Fibroblast of skin of abdomen (primary cell): ENCODE data around the gene GLP1R. TPM values are rescaled to one million over a fixed set of nuclear protein-coding genes. Genes with fewer than 3 reads are reported as not detected.

Source experiments
- DNase-seq: peaks from one replicate; pipeline ENCODE4 v3.0.0-alpha.2; 2013
- polyA plus RNA-seq, 2 experiments: library from polyadenylated mRNA; unstranded; fragments of 120-200 nt; gene quantifications; one replicate each; pipeline ENCODE4 v1.2.1, GENCODE V29; 2013; ENCODE audit not compliant: insufficient read length in 2 of 2

Gene GLP1R
- polyA plus RNA-seq (2013, experiment 1 of 2; ENCODE audit: insufficient read length): not detected
- not detected for polyA plus RNA-seq (2013, experiment 2 of 2; ENCODE audit: insufficient read length)

GRCh38 chr6:39048481-39049399 lies at the start of gene GLP1R:
Gene GLP1R, plus strand, starts transcription at chr6:39048781. Its CDS starts 60 bp downstream, at chr6:39048841.
- no peak for DNase-seq

DNA sequence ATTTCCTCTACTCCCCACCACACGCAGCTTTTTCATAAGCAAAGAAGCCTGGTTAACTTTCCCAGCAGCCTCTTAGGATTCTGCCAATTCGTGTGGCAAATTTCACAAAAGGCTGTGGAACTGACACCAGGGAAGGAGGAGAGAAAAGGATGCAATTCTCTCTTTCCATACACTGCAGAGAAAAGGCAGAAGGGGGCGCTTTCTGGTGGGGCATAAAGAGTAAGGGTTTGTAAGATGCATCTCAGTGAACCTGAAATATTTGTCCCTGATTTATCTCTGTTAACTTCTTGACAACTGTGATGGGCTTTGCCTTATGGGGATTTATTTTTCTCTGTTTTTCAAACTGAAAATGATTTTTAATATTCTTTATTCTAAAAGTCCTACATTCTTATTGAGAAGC lies 45.5 kb upstream of the GLP1R start:
- DNase-seq: no peak

- no peak for DNase-seq
Observed at GRCh38 chr6:39003492-39003891, 45.1 kb upstream of the GLP1R start.

- no peak for DNase-seq
Observed at GRCh38 chr6:39004801-39005200, 43.8 kb upstream of the GLP1R start.

- DNase-seq: no peak
Observed at GRCh38 chr6:39005774-39006173, 42.8 kb upstream of the GLP1R start.

GRCh38 chr6:39007575-39007974 lies 41.0 kb upstream of the GLP1R start:
- no peak for DNase-seq

DNA sequence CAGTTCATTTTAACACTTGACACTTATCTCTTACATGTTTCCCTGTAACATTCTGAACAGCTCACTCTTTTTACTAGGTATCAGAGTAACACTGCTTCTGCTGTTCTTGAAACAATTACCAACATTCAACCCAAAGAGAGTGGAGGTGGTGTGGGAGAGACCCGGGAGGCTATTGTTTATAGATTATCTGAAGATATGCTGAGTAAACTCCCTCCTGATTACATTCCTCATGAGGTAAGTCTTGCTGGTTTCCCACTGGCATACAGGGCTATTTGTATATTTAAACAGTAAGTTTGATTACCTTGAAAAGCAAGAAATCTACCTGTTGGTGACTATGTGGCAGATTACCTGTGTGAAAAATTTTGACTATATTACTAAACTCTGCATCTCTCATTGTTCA lies 39.8 kb upstream of the GLP1R start:
- DNase-seq: no peak

GRCh38 chr6:39009476-39009875 lies 39.1 kb upstream of the GLP1R start:
- DNase-seq: no peak

DNA sequence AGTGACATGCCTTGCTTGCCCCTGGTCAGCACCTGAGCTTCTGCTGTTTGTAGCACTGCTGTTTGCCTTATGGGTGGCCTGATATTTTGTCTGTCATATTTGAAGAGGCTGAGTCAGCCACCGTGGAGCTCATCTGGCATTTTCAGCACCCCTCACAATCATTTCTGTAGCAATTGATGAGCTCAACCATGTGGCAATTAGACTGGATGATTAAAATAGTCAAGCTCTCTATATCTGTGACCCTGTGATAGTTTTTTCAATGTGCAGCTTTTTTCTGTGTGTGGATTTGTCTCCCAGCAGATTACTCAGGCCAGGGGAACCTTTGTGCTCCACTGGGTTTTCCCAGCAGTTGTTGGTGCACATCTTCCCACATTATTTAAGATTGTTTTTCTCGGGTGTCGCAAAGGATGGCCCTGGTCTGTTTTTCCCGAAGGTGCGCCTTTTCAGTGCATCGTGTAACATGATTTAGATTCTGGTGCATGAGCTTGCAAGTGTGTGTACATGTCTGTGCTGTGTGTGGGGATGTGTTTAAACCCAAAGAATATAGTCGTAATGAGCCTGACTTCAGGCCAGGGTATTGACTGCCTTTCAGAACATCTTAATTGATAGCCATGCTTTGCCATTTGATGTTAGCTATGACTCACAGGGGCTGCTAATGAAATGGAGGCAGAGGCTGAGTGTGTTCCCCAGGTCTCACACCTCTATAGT lies 31.6 kb upstream of the GLP1R start:
- no peak for DNase-seq

- DNase-seq: no peak
Observed at GRCh38 chr6:39017547-39017880, 31.1 kb upstream of the GLP1R start.

GRCh38 chr6:39018103-39018502 lies 30.5 kb upstream of the GLP1R start:
- no peak for DNase-seq

- DNase-seq: no peak
Observed at GRCh38 chr6:39020136-39020535, 28.4 kb upstream of the GLP1R start.

- no peak for DNase-seq
Observed at GRCh38 chr6:39021041-39021440, 27.5 kb upstream of the GLP1R start.

DNA sequence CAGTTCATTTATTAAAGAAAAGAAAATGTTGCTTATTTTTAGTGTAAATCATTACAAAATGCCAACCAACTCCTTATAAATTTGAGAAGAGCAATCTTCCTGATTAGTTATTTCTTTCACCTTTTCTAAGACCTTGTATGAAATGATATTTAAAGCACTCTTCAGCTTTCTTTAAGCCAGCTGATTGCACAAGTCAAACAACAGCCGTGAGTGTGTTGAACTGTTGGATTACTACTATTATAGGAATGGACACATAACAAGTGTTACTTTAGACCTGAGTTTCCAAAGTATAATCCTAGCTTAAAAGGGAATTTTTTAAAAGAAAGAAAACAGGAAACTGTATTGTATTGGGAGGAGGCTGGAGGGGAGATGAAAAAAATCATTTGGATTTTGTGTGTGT lies 26.8 kb upstream of the GLP1R start:
- DNase-seq: no peak

GRCh38 chr6:39026175-39026574 lies 22.4 kb upstream of the GLP1R start:
- DNase-seq: no peak

DNA sequence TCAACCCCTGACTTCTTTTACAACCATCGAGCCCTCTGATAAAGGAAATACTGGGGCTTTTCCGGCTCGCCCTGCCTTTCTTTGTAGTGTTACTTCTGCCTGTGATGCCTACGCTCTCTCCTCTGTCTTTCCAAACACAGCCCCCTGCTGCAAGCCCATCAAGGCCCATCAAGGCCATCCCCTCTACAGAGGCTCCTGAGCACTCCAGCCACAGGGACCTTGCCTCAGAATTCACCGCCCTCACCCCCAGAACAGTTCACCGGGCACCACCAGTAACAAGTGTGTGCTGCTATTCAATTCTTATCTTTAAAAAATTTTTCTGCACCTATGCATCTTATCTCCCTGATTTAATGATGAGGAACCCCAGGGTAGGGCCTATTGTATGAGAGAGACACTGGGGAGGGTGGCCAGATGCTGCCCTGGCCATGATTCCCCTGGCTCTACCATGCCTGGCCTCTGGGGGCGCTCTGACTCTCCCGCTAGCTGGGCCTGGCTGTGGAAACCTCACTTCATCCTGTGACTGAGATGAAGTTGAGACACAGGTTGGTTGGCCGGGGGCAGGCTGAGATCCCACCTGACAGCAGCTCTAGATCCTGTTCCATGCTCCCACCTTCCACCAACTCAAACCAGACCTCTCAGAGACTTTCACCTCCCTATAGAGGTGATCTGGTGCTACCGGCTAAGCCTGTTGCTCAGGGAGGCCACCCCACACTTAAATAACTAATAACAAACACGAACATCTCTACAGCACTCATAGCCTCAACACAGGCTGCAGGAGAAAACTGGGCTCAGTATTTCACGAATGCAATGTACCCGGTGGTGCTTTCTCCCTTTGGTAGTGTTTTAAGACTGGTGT lies 19.2 kb upstream of the GLP1R start:
- DNase-seq: no peak

DNA sequence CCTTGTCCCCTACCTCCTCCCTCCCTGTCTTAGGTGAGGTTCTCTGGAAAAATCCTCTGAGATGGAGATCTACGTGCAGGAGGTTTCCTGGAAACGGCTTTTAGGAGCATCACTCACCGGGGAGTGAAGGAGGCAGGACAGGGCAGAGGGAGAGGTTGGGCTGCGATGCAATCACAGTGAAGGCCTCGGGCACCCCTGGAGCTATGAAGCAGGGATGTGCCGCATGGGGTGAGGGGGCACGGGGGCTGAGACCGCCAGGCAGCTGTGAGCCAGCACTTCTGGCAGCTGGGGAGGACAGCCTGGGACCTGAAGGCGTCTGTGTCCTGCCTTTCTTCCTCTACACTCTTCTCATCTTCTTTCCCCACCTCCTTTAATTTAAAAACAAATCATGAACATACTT lies 12.9 kb upstream of the GLP1R start:
- no peak for DNase-seq

DNA sequence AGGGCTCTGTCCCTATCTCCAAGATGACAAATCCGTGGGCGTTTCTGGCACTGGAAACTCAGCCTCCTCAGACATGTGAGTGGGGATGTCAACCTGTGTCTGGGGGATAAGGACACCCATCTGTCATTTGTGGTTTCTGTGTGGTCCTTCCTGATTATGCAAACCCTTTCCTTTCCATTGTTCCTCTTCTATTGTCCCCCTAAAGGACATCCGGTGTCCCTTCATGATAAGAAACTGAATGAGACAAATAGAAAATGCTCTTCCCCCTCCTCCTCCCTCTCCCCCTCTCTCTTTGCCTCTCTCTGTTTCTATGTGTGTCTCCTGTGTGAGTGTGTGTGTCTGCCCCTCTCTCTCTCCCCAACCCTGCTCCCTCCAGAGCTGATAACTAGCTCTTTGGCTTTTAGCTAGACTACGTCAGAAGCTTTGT lies 11.5 kb upstream of the GLP1R start:
- DNase-seq: no peak

- DNase-seq: no peak
Observed at GRCh38 chr6:39037707-39038106, 10.9 kb upstream of the GLP1R start.

- DNase-seq: no peak
Observed at GRCh38 chr6:39040080-39040673, 8.4 kb upstream of the GLP1R start.

GRCh38 chr6:39041072-39041471 lies 7.5 kb upstream of the GLP1R start:
- DNase-seq: no peak

DNA sequence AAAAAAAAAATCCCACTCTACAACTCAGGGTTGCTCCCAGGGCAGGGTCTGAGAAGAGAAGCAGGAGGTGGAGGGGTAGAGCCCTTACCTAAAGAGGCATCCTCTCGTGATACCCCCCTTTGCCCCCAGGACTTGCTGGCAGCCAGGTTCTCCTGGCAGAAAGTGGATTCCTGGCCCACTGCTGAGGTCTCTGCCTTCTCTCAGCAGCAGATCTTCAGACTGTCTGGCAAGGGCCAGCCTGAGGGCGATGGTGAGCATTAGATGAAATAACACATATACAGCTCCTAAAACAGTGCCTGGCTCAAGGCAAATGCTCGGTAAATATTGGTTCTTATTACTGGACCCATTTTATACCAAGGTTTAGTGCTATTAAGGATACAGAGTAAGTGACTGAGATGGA lies 4.8 kb upstream of the GLP1R start:
- DNase-seq: no peak

DNA sequence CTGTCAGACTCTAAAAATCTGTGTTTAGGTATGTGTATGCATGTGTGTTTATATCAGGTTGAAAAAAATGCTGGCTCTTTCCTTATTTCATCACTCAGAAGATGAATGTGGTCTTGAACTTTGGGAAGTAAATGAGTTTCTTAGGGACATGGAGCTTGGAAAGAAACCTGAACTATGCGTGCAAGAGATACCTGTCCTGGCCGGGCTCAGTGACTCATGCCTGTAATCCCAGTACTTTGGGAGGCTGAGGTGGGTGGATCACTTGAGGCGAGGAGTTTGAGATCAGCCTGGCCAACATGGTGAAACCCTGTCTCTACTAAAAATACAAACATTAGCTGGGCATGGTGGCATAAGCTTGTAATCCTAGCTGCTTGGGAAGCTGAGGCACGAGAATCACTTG lies 4.4 kb upstream of the GLP1R start:
- DNase-seq: no peak
